PC-9 (cell line): ENCODE results near the gene ZNF629. TPM values are rescaled to one million over a fixed set of nuclear protein-coding genes. Genes with fewer than 3 reads are reported as not detected.

Experiments used
- BruUV-seq: library from RNA; stranded (reverse); fragments of 400-500 nt; replicated peaks from 2 replicates; lab custom pipeline; 2021; lab: Mats Ljungman, UMichigan
- CTCF ChIA-PET: fragments of 300-600 bp; sonication (Branson Sonifier 250); formaldehyde crosslinking; loops from one replicate; lab custom pipeline; 2022; ENCODE audit warnings: antibody characterized with exemption; lab: Charles Lee
- POLR2A ChIA-PET: fragments of 300-600 bp; sonication (Branson Sonifier 250); formaldehyde crosslinking; loops from one replicate; lab custom pipeline; 2022; ENCODE audit warnings: antibody characterized with exemption; ENCODE audit not compliant: unreplicated experiment; lab: Charles Lee
- DNase-seq, 2 experiments: peaks; one replicate each; pipeline versions ENCODE4 v3.0.0 to v3.0.0-alpha.2; 2015 to 2022; ENCODE audit warnings: mixed read lengths in 1 of 2
- H2AFZ ChIP-seq: fragments of 200-600 bp; sonication (generic); 2 replicates; pipeline ENCODE4 v1.8.1; 2017; ENCODE audit warnings: antibody characterized with exemption
- H3F3A ChIP-seq: fragments of 200-600 bp; sonication (generic); 2 replicates; pipeline ENCODE4 v1.8.1; 2017; ENCODE audit warnings: antibody characterized with exemption, mild to moderate bottlenecking, low read depth; ENCODE audit not compliant: insufficient read depth
- H3K27ac ChIP-seq: fragments of 200-600 bp; sonication (generic); 2 replicates; pipeline ENCODE4 v1.6.1; 2016; ENCODE audit warnings: mixed run types
- H3K27me3 ChIP-seq: fragments of 200-600 bp; sonication (generic); 2 replicates; pipeline ENCODE4 v1.6.1; 2016; ENCODE audit warnings: low read depth, mixed run types; ENCODE audit not compliant: insufficient read depth
- H3K36me3 ChIP-seq: fragments of 200-600 bp; sonication (generic); 2 replicates; pipeline ENCODE4 v1.6.1; 2016; ENCODE audit warnings: low read depth, mixed run types
- H3K4me1 ChIP-seq: fragments of 200-600 bp; sonication (generic); replicated peaks from 2 replicates; pipeline ENCODE4 v1.6.1; 2016; ENCODE audit warnings: mixed run types; ENCODE audit not compliant: insufficient read depth
- H3K4me2 ChIP-seq: fragments of 200-600 bp; sonication (generic); 2 replicates; pipeline ENCODE4 v1.6.1; 2017; ENCODE audit warnings: mixed run types
- H3K4me3 ChIP-seq: fragments of 200-600 bp; sonication (generic); 2 replicates; pipeline ENCODE4 v1.6.1; 2016; ENCODE audit warnings: mixed run types
- H3K79me2 ChIP-seq: fragments of 200-600 bp; sonication (generic); 2 replicates; pipeline ENCODE4 v1.6.1; 2017; ENCODE audit warnings: low read depth, mixed run types
- H3K9me2 ChIP-seq: fragments of 200-600 bp; sonication (generic); 2 replicates; pipeline ENCODE4 v1.8.1; 2017; ENCODE audit warnings: mild to moderate bottlenecking; ENCODE audit not compliant: insufficient read depth
- H3K9me3 ChIP-seq: fragments of 200-600 bp; sonication (generic); 2 replicates; pipeline ENCODE4 v1.8.1; 2016; ENCODE audit warnings: low read depth; ENCODE audit not compliant: insufficient read depth
- H4K20me1 ChIP-seq: fragments of 200-600 bp; sonication (generic); 2 replicates; pipeline ENCODE4 v1.8.1; 2017; ENCODE audit not compliant: insufficient read depth
- CTCF ChIP-seq: fragments of 200-600 bp; sonication (generic); conservative IDR thresholded peaks from 2 replicates; pipeline ENCODE4 v1.6.1; 2017; ENCODE audit warnings: mixed run types, antibody characterized with exemption, mild to moderate bottlenecking, moderate library complexity
- EZH2 ChIP-seq: fragments of 200-600 bp; sonication (generic); IDR thresholded peaks from 2 replicates; pipeline ENCODE4 v1.8.0; 2017; ENCODE audit warnings: antibody characterized with exemption, low read depth
- intact Hi-C: fragments of 100-400 bp; cut with micrococcal nuclease; formaldehyde crosslinking; loops from one replicate; pipeline ENCODE4 v1.10.0; 2022; ENCODE audit not compliant: unreplicated experiment
- total RNA-seq: library from RNA; stranded (reverse); gene quantifications from 2 replicates; pipeline ENCODE4 v1.2.3, GENCODE V29; 2021

Gene ZNF629
- total RNA-seq, 1 experiment from 2014 or later: 25.6 TPM

GRCh38 chr16:30762991-30763725, 23.8 kb downstream of the ZNF629 start:
- Histone ChIP-seq H3F3A (peaks cover 28% of the 10 kb centered on the region; the same call in 1 of the 2 replicates), H3K4me2 (peak overlapping the region; percentile 99), H3K27ac (peak overlapping the region; percentile 2; the same call in 1 of the 2 replicates), H2AFZ (peak overlapping the region; percentile 72; the same call in 1 of the 2 replicates), H3K36me3 (peaks cover 45% of the 10 kb centered on the region), H3K4me3 (peak overlapping the region; percentile 83), H3K9me3 (no peaks in the 10 kb centered on the region), H4K20me1 (peaks cover 11% of the 10 kb centered on the region), H3K79me2 (peaks cover 34% of the 10 kb centered on the region), H3K27me3 (no peaks in the 10 kb centered on the region), H3K9me2 (no peaks in the 10 kb centered on the region), H3K4me1 (peaks cover 24% of the 10 kb centered on the region)
- intact Hi-C loops: loop anchor here (1.0 to 10.0 kb wide), 5 partner anchors 15 to 208 kb away; partner anchors contain the start of genes FBRS, PHKG2, SRCAP and ZNF764
- TF ChIP-seq EZH2 (no peak), CTCF (no peak)
- POLR2A ChIA-PET: interaction anchor here (0.6 kb wide), 1 partner anchor 104 kb away, joined by 4 read pairs; no protein-coding TSS in a partner anchor
- no peak for DNase-seq
- BruUV-seq: no TSS peak
- CTCF ChIA-PET: no interaction called here

- Histone ChIP-seq H4K20me1 (peaks cover 11% of the 10 kb centered on the region), H3K4me2 (peak within 1 kb of the TSS; percentile 99), H3K27ac (peak within 1 kb of the TSS; percentile 2; the same call in 1 of the 2 replicates), H3K27me3 (no peaks in the 10 kb centered on the region), H3K4me3 (peak within 1 kb of the TSS; percentile 83), H3K79me2 (peaks cover 34% of the 10 kb centered on the region), H3K36me3 (peaks cover 37% of the 10 kb centered on the region), H3K9me3 (no peaks in the 10 kb centered on the region), H3F3A (peaks cover 30% of the 10 kb centered on the region; the same call in 1 of the 2 replicates), H3K9me2 (no peaks in the 10 kb centered on the region), H2AFZ (peak within 1 kb of the TSS; percentile 89), H3K4me1 (peaks cover 24% of the 10 kb centered on the region)
- DNase-seq: peak; percentile 96 to 99
- CTCF ChIA-PET: no interaction called here
- intact Hi-C loops: loop anchor here (1.0 to 10.0 kb wide), 5 partner anchors 14 to 207 kb away; partner anchors contain the start of genes FBRS, PHKG2, SRCAP and ZNF764
- BruUV-seq: TSS peak; percentile 57
- POLR2A ChIA-PET: interaction anchor here (0.6 to 0.7 kb wide), 2 partner anchors 103 to 345 kb away, joined by 4 read pairs; no protein-coding TSS in a partner anchor
- TF ChIP-seq EZH2 (no peak), CTCF (no peak)
These were observed 24.8 kb downstream of the ZNF629 start, which contains the start of the genes CFAP119 and RNF40 for GRCh38 chr16:30761928-30762902. CFAP119 (minus strand) TSS chr16:30762062; CDS start chr16:30761748, 314 bp downstream. RNF40 (plus strand) TSS chr16:30762322; CDS start chr16:30762546, 224 bp downstream.
